ENCODE data around the gene USP10. TPM values are rescaled to one million over a fixed set of nuclear protein-coding genes. Genes with fewer than 3 reads are reported as not detected.

The USP10 gene
- total and polyA plus RNA-seq, 2 donors (not counting 1 experiment from before 2014, with no cell fraction given) = 48.9 to 134 TPM

DNA sequence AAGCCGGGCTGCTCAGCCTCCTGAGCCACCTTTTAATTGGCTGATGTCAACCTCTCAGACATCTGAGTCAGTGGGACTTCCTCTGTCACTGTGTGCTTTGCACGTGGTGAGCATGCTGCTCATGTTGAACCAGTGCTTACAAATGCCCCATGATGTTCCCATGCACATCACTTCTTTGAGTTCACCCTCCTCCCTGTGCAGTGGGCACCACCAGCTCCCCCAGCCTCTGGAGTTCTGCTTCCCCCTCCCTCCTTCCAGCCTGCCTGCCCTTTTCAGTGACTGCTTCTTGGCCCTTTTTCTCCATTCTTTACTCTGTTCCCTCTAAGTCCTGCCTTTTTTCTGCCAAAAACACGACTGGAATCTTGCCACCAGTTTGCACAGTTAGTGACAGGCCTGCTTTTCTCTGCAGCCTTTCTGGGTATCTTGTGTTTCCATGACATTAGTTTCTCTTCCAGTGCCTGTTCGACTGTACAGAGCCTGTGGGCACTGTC, 41.6 kb downstream of the USP10 start:
- Histone ChIP-seq H3K4me3 (ENCODE audit: control extremely low read depth in 1 of 5, extremely low read depth in 1 of 5, insufficient read depth in 1 of 5, low read depth in 2 of 5, low read length in 4 of 5) (no peak overlapping the region), H2AFZ (ENCODE audit: insufficient read depth, low read depth, low read length, poor library complexity, severe bottlenecking) (no peak overlapping the region), H3K4me2 (replicated peaks; ENCODE audit: low read depth, low read length, poor library complexity, severe bottlenecking) (no peak overlapping the region), H3K27ac (ENCODE audit: low read length in 2 of 2) (no peak overlapping the region), H3K9me3 (ENCODE audit: control extremely low read depth in 1 of 3, control insufficient read depth in 2 of 3, insufficient read depth in 1 of 3, low read length in 2 of 3) (no peaks in the 10 kb centered on the region), H3K4me1 (ENCODE audit: control insufficient read depth in 2 of 2, insufficient read depth in 2 of 2, low read length in 2 of 2) (peaks cover 6 to 12% of the 10 kb centered on the region in 2 donors), H3K9ac (ENCODE audit: low read length) (no peak overlapping the region), H3K36me3 (replicated peaks in 1 of 2; ENCODE audit: control extremely low read depth in 1 of 2, control insufficient read depth in 1 of 2, extremely low read depth in 1 of 2, insufficient read depth in 2 of 2, low read length in 1 of 2) (peaks cover 5 to 45% of the 10 kb centered on the region in 2 experiments), H3K79me2 (ENCODE audit: control insufficient read depth, insufficient read depth, low read length) (peaks cover 96% of the 10 kb centered on the region), H3K27me3 (replicated peaks in 1 of 4; ENCODE audit: control extremely low read depth in 1 of 4, control insufficient read depth in 3 of 4, insufficient read depth in 4 of 4, low read length in 3 of 4) (no peaks in the 10 kb centered on the region), H4K20me1 (ENCODE audit: control insufficient read depth, insufficient read depth, low read length, poor library complexity, severe bottlenecking) (peaks cover 68% of the 10 kb centered on the region)
- TF ChIP-seq EZH2 (IDR thresholded peaks at IDR 0.05; ENCODE audit: borderline replicate concordance, insufficient read depth, low read depth, low read length, poor library complexity, severe bottlenecking) (no peak), CTCF (IDR thresholded peaks at IDR 0.05) (no peak)
- Mint-ChIP-seq H3K4me1 (peaks cover 24% of the 10 kb centered on the region), H3K27me3 (no peaks in the 10 kb centered on the region), H3K9me3 (ENCODE audit: insufficient read depth) (no peaks in the 10 kb centered on the region), H3K27ac (no peak overlapping the region), H3K4me3 (no peak overlapping the region)
- ChIA-PET CTCF (interaction anchor here (1.7 to 25.4 kb wide), 7 partner anchors 11 to 233 kb away, joined by 3 to 536 read pairs (median 46); partner anchors contain the start of gene COTL1), POLR2A (no interaction called here)
- ATAC-seq (ENCODE audit: low read depth) (no peak), DNase-seq (no peak)
- WGBS (ENCODE audit: insufficient coverage) = 60% methylated on average over 4 of the region's 4 CpGs
- intact Hi-C loops (cut with micrococcal nuclease) = no loop called here

DNA sequence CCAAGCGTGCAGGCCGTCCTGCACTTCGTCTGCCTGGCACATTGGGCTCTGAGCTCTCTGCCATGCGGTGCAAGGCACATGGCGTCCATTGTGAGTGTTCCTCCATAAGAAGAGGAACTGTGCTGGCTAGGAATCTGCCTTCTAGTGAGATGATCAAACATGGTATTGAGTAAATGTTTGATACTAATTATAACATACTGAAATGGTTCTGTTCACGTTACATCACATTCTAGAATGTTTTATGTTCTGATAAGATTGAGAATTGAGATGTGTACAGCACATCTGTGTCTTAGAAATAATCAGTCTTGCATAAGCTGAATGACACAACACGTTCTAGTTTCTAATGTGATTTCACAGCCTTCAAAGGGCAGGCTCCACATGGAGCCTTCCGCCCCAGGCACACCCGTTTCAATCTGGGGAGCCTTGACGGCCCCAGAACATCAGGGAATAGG, 42.9 kb downstream of the USP10 start:
- Mint-ChIP-seq H3K4me3 (no peak overlapping the region), H3K4me1 (peaks cover 21% of the 10 kb centered on the region), H3K27ac (no peak overlapping the region), H3K9me3 (ENCODE audit: insufficient read depth) (no peaks in the 10 kb centered on the region), H3K27me3 (no peaks in the 10 kb centered on the region)
- ChIA-PET CTCF (interaction anchor here (1.0 to 25.4 kb wide), 7 partner anchors 10 to 230 kb away, joined by 3 to 536 read pairs (median 5); partner anchors contain the start of gene COTL1), POLR2A (no interaction called here)
- intact Hi-C loops (cut with micrococcal nuclease) = no loop called here
- no peak overlapping the region for H2AFZ ChIP-seq (ENCODE audit: insufficient read depth, low read depth, low read length, poor library complexity, severe bottlenecking)
- ATAC-seq (ENCODE audit: low read depth) (no peak), DNase-seq (no peak)
- no peak overlapping the region for H3K9ac ChIP-seq (ENCODE audit: low read length)
- no peak for TF ChIP-seq CTCF (IDR thresholded peaks at IDR 0.05)
- TF ChIP-seq EZH2 (IDR thresholded peaks at IDR 0.05; ENCODE audit: borderline replicate concordance, insufficient read depth, low read depth, low read length, poor library complexity, severe bottlenecking) = no peak
- H4K20me1 ChIP-seq (ENCODE audit: control insufficient read depth, insufficient read depth, low read length, poor library complexity, severe bottlenecking) = peaks cover 57% of the 10 kb centered on the region
- no peak overlapping the region for H3K4me3 ChIP-seq (ENCODE audit: control extremely low read depth in 1 of 5, extremely low read depth in 1 of 5, insufficient read depth in 1 of 5, low read depth in 2 of 5, low read length in 4 of 5)
- H3K4me2 ChIP-seq (replicated peaks; ENCODE audit: low read depth, low read length, poor library complexity, severe bottlenecking) = no peak overlapping the region
- peaks cover 6 to 8% of the 10 kb centered on the region in 2 donors for H3K4me1 ChIP-seq (ENCODE audit: control insufficient read depth in 2 of 2, insufficient read depth in 2 of 2, low read length in 2 of 2)
- WGBS (ENCODE audit: insufficient coverage) = 100% methylated on average over 3 of the region's 10 CpGs
- peaks cover 95% of the 10 kb centered on the region for H3K79me2 ChIP-seq (ENCODE audit: control insufficient read depth, insufficient read depth, low read length)
- no peaks in the 10 kb centered on the region for H3K27me3 ChIP-seq (replicated peaks in 1 of 4; ENCODE audit: control extremely low read depth in 1 of 4, control insufficient read depth in 3 of 4, insufficient read depth in 4 of 4, low read length in 3 of 4)
- H3K27ac ChIP-seq (ENCODE audit: low read length in 2 of 2) = no peak overlapping the region
- H3K9me3 ChIP-seq (ENCODE audit: control extremely low read depth in 1 of 3, control insufficient read depth in 2 of 3, insufficient read depth in 1 of 3, low read length in 2 of 3) = no peaks in the 10 kb centered on the region
- H3K36me3 ChIP-seq (replicated peaks in 1 of 2; ENCODE audit: control extremely low read depth in 1 of 2, control insufficient read depth in 1 of 2, extremely low read depth in 1 of 2, insufficient read depth in 2 of 2, low read length in 1 of 2) = peaks cover 5 to 52% of the 10 kb centered on the region in 2 experiments

All from B cell (primary cell).